ENCODE measurements around the gene PHYH.

PHYH gene

GRCh38 chr10:13272164-13272571 is 27.7 kb downstream of the PHYH start:
- Histone ChIP-seq H3K4me3 (ENCODE audit: low read depth, low read length) (no peak overlapping the region), H3K36me3 (replicated peaks) (no peaks in the 10 kb centered on the region)
- in situ Hi-C loops (cut with HindIII; ENCODE audit: low pct_ligation_motif_present, low sequenced_read_pairs): no loop called here

DNA sequence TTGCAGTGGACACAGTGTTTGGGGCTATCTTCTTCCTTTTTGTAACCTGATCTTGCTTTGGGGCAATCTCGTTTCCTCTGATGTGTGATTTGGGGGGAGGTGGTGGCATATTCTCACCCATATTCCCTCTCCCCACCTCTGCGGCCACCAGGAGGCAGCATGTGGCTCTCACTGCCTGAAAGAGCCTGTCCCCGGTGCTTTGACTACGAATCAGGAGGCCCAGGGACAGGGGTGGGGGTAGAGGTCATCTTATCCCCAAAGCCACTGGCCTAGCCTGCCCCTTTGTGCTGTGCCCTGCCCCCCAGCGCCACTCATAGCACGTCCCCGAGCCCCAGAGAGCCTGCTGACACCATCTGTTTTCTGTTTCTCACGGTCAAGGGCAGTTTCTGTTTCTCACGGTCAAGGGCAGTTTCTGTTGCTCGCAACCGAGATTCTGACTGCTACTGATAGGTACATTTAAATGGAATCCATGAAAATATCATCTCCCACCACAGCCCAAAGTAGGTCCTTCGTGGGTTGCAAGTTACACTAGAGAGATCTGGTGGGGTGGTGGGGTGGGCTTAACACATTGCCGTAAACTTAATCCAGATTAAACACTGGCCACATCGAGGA is 28.2 kb downstream of the PHYH start:
- Histone ChIP-seq H3K27me3 (replicated peaks) (no peaks in the 10 kb centered on the region), H3K36me3 (replicated peaks) (no peaks in the 10 kb centered on the region), H3K27ac (no peak overlapping the region), H3K4me3 (ENCODE audit: low read depth, low read length) (no peak overlapping the region)
- DNase-seq: peak; percentile 10
- TF ChIP-seq CTCF (IDR thresholded peaks at IDR 0.05; ENCODE audit: low read depth, low read length, missing control alignments): peak; percentile 73
- in situ Hi-C loops (cut with HindIII; ENCODE audit: low pct_ligation_motif_present, low sequenced_read_pairs): no loop called here

More at GRCh38 chr10:13272164-13272571, 27.7 kb downstream of the PHYH start:
- no peaks in the 10 kb centered on the region for H3K27me3 ChIP-seq (replicated peaks)
- no peak for TF ChIP-seq CTCF (IDR thresholded peaks at IDR 0.05; ENCODE audit: low read depth, low read length, missing control alignments)
- DNase-seq: no peak
- H3K27ac ChIP-seq: no peak overlapping the region

DNA sequence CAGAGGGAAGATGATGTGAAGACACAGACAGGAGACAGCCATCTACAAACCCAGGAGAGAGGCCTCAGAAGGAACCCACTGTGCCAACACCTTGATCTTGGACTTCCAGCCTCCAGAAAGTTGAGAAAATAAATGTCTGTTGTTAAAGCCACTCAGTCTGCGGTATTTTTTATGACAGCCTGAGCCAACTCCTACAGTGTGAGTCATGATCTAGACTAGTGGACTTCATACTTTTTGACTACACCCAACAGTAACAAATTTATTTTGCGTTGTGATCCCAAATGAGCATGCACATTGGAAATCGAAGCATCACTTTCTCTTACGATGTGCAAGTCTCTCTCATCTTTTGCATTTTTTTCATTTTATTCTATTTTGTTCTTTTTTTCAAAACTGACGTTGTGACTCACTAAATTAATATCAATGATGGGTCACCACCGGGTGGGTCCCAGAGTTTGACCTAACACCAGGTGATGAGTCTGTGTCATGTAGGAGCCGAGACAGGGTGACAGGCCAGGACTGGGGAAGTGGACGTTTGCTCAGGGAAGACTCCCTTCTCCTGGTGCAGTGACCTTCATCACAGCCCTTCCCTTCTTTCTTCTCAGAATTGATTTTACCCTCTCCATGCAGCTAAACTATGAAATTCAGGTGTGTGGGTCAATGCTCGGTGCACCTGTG is 28.9 kb downstream of the PHYH start:
- H3K27me3 ChIP-seq (replicated peaks): no peaks in the 10 kb centered on the region
- no peak overlapping the region for H3K4me3 ChIP-seq (ENCODE audit: low read depth, low read length)
- H3K36me3 ChIP-seq (replicated peaks): no peaks in the 10 kb centered on the region
- no peak for TF ChIP-seq CTCF (IDR thresholded peaks at IDR 0.05; ENCODE audit: low read depth, low read length, missing control alignments)
- in situ Hi-C loops (cut with HindIII; ENCODE audit: low pct_ligation_motif_present, low sequenced_read_pairs): no loop called here
- H3K27ac ChIP-seq: no peak overlapping the region
- peak; percentile 23 for DNase-seq

- no peak for TF ChIP-seq CTCF (IDR thresholded peaks at IDR 0.05; ENCODE audit: low read depth, low read length, missing control alignments)
- Histone ChIP-seq H3K36me3 (replicated peaks) (no peaks in the 10 kb centered on the region), H3K27ac (no peak overlapping the region), H3K4me3 (ENCODE audit: low read depth, low read length) (no peak overlapping the region), H3K27me3 (replicated peaks) (no peaks in the 10 kb centered on the region)
- in situ Hi-C loops (cut with HindIII; ENCODE audit: low pct_ligation_motif_present, low sequenced_read_pairs): no loop called here
- DNase-seq: no peak
These were observed 31.0 kb downstream of the PHYH start for GRCh38 chr10:13268841-13269240.

DNA sequence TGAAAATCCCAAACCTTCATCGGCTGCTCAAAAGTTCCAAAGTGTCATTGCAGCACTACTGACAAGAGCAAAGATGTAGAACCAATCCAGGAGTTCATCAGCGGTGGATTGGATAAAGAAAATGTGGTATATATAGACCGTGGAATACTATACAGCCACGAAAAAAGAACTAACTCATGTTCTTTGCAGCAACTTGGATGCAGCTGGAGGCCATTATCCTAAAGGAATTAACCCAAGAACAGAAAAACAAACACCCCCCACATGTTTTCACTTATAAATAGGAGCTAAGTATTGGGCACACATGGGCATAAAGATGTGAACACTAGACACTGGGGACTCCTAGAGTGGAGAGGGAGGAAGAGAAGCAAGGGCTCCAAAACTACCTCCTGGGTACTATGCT is 31.6 kb downstream of the PHYH start:
- DNase-seq: no peak
- TF ChIP-seq CTCF (IDR thresholded peaks at IDR 0.05; ENCODE audit: low read depth, low read length, missing control alignments): no peak
- no peaks in the 10 kb centered on the region for H3K36me3 ChIP-seq (replicated peaks)
- H3K4me3 ChIP-seq (ENCODE audit: low read depth, low read length): no peak overlapping the region
- in situ Hi-C loops (cut with HindIII; ENCODE audit: low pct_ligation_motif_present, low sequenced_read_pairs): no loop called here
- no peaks in the 10 kb centered on the region for H3K27me3 ChIP-seq (replicated peaks)
- H3K27ac ChIP-seq: no peak overlapping the region

Measured in brain microvascular endothelial cell (primary cell).